GM19351 (cell line): Measurements from ENCODE around the gene MACF1.
A peak's percentile ranks its signal among the peaks of the same experiment; 100 is the strongest.
"Not testable (repeated sequence)": the region's sequence is repeated elsewhere in the genome, so short reads cannot be mapped to it uniquely, and the experiment has no call there.

Experiments used
- ATAC-seq: cut with Tn5 transposase; IDR thresholded peaks from one replicate; pipeline ENCODE4 v1.9.1; 2021; ENCODE audit warnings: mild to moderate bottlenecking, moderate library complexity; ENCODE audit not compliant: unreplicated experiment

Gene MACF1

GRCh38 chr1:39208360-39208759, 3.9 kb downstream of the MACF1 start:
- not testable (repeated sequence) for ATAC-seq

GRCh38 chr1:39210649-39211048, 6.2 kb downstream of the MACF1 start:
- ATAC-seq = no peak

- no peak for ATAC-seq
Measured at GRCh38 chr1:39212499-39212898, 8.0 kb downstream of the MACF1 start.

- ATAC-seq = no peak
Measured at GRCh38 chr1:39213511-39214002, 9.1 kb downstream of the MACF1 start.

- ATAC-seq = no peak
Measured at GRCh38 chr1:39214021-39214713, 9.7 kb downstream of the MACF1 start.

GRCh38 chr1:39214714-39214997, 10.2 kb downstream of the MACF1 start:
- ATAC-seq = no peak

GRCh38 chr1:39214998-39215873, 10.7 kb downstream of the MACF1 start:
- peak; percentile 64 for ATAC-seq

GRCh38 chr1:39216771-39217170, 12.3 kb downstream of the MACF1 start:
- no peak for ATAC-seq

- ATAC-seq = no peak
Measured at GRCh38 chr1:39220891-39221870, 16.7 kb downstream of the MACF1 start.

- ATAC-seq = no peak
Measured at GRCh38 chr1:39224295-39224829, 19.9 kb downstream of the MACF1 start.

- ATAC-seq = no peak
Measured at GRCh38 chr1:39226836-39227235, 22.3 kb downstream of the MACF1 start.

- no peak for ATAC-seq
Measured at GRCh38 chr1:39228252-39228651, 23.8 kb downstream of the MACF1 start.

GRCh38 chr1:39229504-39229903, 25.0 kb downstream of the MACF1 start:
- no peak for ATAC-seq

GRCh38 chr1:39230261-39231190, 26.0 kb downstream of the MACF1 start:
- ATAC-seq = peak; percentile 51

GRCh38 chr1:39236971-39237370, 32.5 kb downstream of the MACF1 start:
- no peak for ATAC-seq

GRCh38 chr1:39238476-39238875, 34.0 kb downstream of the MACF1 start:
- ATAC-seq = no peak

GRCh38 chr1:39239968-39240367, 35.5 kb downstream of the MACF1 start:
- ATAC-seq = no peak

GRCh38 chr1:39243302-39243701, 38.8 kb downstream of the MACF1 start:
- ATAC-seq = no peak

GRCh38 chr1:39250460-39251240, 46.2 kb downstream of the MACF1 start:
- ATAC-seq = no peak
